Mesothelial cell of epicardium (in vitro differentiated cells): ENCODE measurements around the gene KCTD19. TPM values are rescaled to one million over a fixed set of nuclear protein-coding genes. Genes with fewer than 3 reads are reported as not detected.

Source experiments
- DNase-seq, 2 experiments: peaks; one replicate each; pipeline ENCODE4 v3.0.0; 2021; ENCODE audit warnings: low spot score in 2 of 2; ENCODE audit not compliant: unreplicated experiment in 2 of 2
- H3K27ac Mint-ChIP-seq: 2 replicates; pipeline ENCODE4 v1.8.0; 2021; ENCODE audit warnings: mixed read lengths
- H3K27me3 Mint-ChIP-seq: 2 replicates; pipeline ENCODE4 v1.8.0; 2021; ENCODE audit warnings: low read depth, mixed read lengths
- H3K36me3 Mint-ChIP-seq: 2 replicates; pipeline ENCODE4 v1.8.0; 2021; ENCODE audit warnings: mixed read lengths
- H3K4me1 Mint-ChIP-seq: 2 replicates; pipeline ENCODE4 v1.8.0; 2021; ENCODE audit warnings: mixed read lengths
- H3K4me3 Mint-ChIP-seq: 2 replicates; pipeline ENCODE4 v1.8.0; 2021; ENCODE audit warnings: mild to moderate bottlenecking, moderate library complexity, mixed read lengths
- H3K9me3 Mint-ChIP-seq: 2 replicates; pipeline ENCODE4 v1.8.0; 2021; ENCODE audit warnings: mixed read lengths
- CTCF ChIP-seq: fragments of 200-600 bp; sonication (generic); IDR thresholded peaks from one replicate; pipeline ENCODE4 v1.5.0; 2021; ENCODE audit warnings: antibody characterized with exemption; ENCODE audit not compliant: unreplicated experiment
- total RNA-seq: library from RNA; stranded (reverse); gene quantifications from 3 replicates; pipeline ENCODE4 v1.2.1, GENCODE V29; 2021

Gene KCTD19
- total RNA-seq, 1 donor from 2014 or later: 1.1 TPM

GRCh38 chr16:67333315-67333714, 6.8 kb upstream of the KCTD19 start:
- Mint-ChIP-seq H3K4me1 (no peaks in the 10 kb centered on the region), H3K4me3 (no peak overlapping the region), H3K9me3 (peaks cover 14% of the 10 kb centered on the region), H3K27me3 (peaks cover 11% of the 10 kb centered on the region), H3K36me3 (no peaks in the 10 kb centered on the region), H3K27ac (no peak overlapping the region)
- no peak for DNase-seq
- TF ChIP-seq CTCF: no peak

- H3K27ac Mint-ChIP-seq: no peak overlapping the region
- H3K9me3 Mint-ChIP-seq: peaks cover 4% of the 10 kb centered on the region
- H3K36me3 Mint-ChIP-seq: no peaks in the 10 kb centered on the region
- H3K4me1 Mint-ChIP-seq: peaks cover 7% of the 10 kb centered on the region
- no peak for TF ChIP-seq CTCF
- peaks cover 33% of the 10 kb centered on the region for H3K27me3 Mint-ChIP-seq
- no peak overlapping the region for H3K4me3 Mint-ChIP-seq
- DNase-seq: no peak
These were observed 3.4 kb upstream of the KCTD19 start for GRCh38 chr16:67329901-67330300.

DNA sequence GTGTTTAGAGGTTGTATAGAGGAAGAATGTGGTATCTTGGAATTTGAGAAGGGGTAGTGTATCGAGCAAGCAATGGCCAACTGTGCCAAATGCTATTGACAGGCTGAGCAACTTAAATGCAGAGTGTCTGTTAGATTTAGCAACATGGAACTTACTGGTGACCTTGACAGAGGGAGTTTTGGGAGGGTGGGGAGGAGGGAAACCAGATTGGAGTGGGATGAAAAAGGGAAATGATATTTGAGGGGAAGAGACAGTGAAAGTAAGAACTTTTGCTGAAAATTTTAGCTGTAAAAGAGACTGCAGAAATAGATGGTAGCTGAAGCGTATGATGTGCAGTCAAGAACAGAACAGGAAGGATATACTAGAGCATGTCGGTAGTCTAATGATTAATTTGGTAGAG, 1.2 kb upstream of the KCTD19 start:
- H3K9me3 Mint-ChIP-seq: no peaks in the 10 kb centered on the region
- no peak for TF ChIP-seq CTCF
- no peaks in the 10 kb centered on the region for H3K36me3 Mint-ChIP-seq
- no peak overlapping the region for H3K4me3 Mint-ChIP-seq
- peaks cover 53% of the 10 kb centered on the region for H3K27me3 Mint-ChIP-seq
- H3K27ac Mint-ChIP-seq: no peak overlapping the region
- DNase-seq: no peak
- peaks cover 7% of the 10 kb centered on the region for H3K4me1 Mint-ChIP-seq

- Mint-ChIP-seq H3K27ac (no peak overlapping the region), H3K4me3 (peak overlapping the region; percentile 76), H3K27me3 (peaks cover 63% of the 10 kb centered on the region), H3K9me3 (no peaks in the 10 kb centered on the region), H3K4me1 (peaks cover 7% of the 10 kb centered on the region), H3K36me3 (no peaks in the 10 kb centered on the region)
- TF ChIP-seq CTCF: no peak
- DNase-seq: no peak
These were observed 448 bp downstream of the KCTD19 start for GRCh38 chr16:67326115-67326471.

DNA sequence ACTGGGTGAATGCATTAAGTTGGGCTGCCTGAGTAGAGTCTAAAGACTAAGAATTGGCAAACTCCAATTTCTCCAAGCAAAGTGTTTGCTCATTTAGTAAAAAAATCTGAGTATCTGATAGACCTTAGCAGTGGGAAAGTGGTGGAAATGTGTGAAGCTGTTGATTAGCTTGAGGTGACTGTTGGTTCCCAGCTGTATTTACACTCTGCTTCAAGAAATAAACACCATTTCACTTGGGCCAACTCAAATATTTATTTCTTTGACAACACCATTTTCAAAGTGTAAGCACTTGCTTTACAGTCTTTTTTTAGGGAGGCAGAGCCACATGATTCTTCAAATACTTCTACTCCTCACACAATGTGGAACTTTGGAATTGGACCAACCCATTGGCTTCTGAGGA, 8.7 kb downstream of the KCTD19 start:
- Mint-ChIP-seq H3K9me3 (no peaks in the 10 kb centered on the region), H3K36me3 (no peaks in the 10 kb centered on the region), H3K27ac (no peak overlapping the region), H3K27me3 (peaks cover 51% of the 10 kb centered on the region), H3K4me1 (no peaks in the 10 kb centered on the region), H3K4me3 (no peak overlapping the region)
- TF ChIP-seq CTCF: no peak
- no peak for DNase-seq

DNA sequence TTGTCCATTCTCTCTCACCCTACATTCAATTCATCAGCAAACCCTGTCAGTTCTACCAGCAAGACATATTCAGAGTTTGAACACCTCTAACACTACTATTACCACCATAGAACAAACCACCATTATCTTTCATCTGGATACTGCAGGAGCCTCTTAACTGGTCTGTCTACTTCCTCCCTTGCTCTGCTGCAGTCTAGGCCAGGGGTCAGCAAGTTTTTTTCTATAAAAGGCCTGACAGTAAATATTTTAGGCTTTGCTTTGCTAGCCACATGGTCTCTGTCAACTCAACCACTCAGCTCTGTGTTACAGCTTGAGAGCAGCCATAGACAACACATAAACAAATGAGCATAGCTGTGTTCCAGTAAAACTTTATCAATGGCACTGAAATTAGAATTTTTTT, 13.8 kb downstream of the KCTD19 start:
- peaks cover 12% of the 10 kb centered on the region for H3K4me1 Mint-ChIP-seq
- H3K27ac Mint-ChIP-seq: no peak overlapping the region
- H3K27me3 Mint-ChIP-seq: peaks cover 7% of the 10 kb centered on the region
- no peaks in the 10 kb centered on the region for H3K9me3 Mint-ChIP-seq
- DNase-seq: no peak
- no peak overlapping the region for H3K4me3 Mint-ChIP-seq
- H3K36me3 Mint-ChIP-seq: no peaks in the 10 kb centered on the region
- no peak for TF ChIP-seq CTCF
